A549 (cell line): ENCODE results near the gene KCNH3. TPM values are rescaled to one million over a fixed set of nuclear protein-coding genes. Genes with fewer than 3 reads are reported as not detected.
A peak's percentile ranks its signal among the peaks of the same experiment; 100 is the strongest.

Experiments
- ATAC-seq, 2 experiments: fragments of 200-7000 bp in 1 of 2; fragments of >200 bp in 1 of 2; cut with Nextera tagmentation in 1 of 2; cut with Tn5 transposase in 1 of 2; 3 replicates each; pipeline versions ENCODE4 v1.8.0 to v1.9.1; 2018 to 2020; ENCODE audit warnings: mild to moderate bottlenecking in 1 of 2, moderate library complexity in 1 of 2
- CTCF ChIA-PET: fragments of 300-600 bp; sonication (Branson Sonifier 250); formaldehyde crosslinking; extraction: SDS; loops from one replicate; lab custom pipeline; 2021; ENCODE audit warnings: antibody characterized with exemption, inconsistent platforms; lab: Yijun Ruan, JAX
- POLR2A ChIA-PET: fragments of 350-600 bp; formaldehyde crosslinking; extraction: SDS; loops from one replicate; lab custom pipeline; 2021; ENCODE audit warnings: antibody characterized with exemption, inconsistent platforms; lab: Yijun Ruan, JAX
- DNase-seq, 2 experiments: peaks; one replicate each; pipeline versions ENCODE4 v3.0.0 to v3.0.0-alpha.2; 2011 to 2016; ENCODE audit warnings: low read depth in 1 of 2, low spot score in 1 of 2
- FAIRE-seq: peaks from 2 replicates; lab custom pipeline; 2011; peaks lifted over from hg19 to GRCh38; lab: Jason Lieb, UNC
- H3K27ac ChIP-seq, 2 experiments: fragments of >200 bp; sonication (Bioruptor Twin); formaldehyde crosslinking; 3 replicates each; pipeline ENCODE4 v1.5.1; 2016 to 2017
- H3K4me1 ChIP-seq: fragments of >200 bp; sonication (Bioruptor Twin); formaldehyde crosslinking; 3 replicates; pipeline ENCODE4 v1.6.1; 2016
- H3K4me2 ChIP-seq: fragments of >200 bp; sonication (Bioruptor Twin); formaldehyde crosslinking; 3 replicates; pipeline ENCODE4 v1.6.1; 2016
- H3K4me3 ChIP-seq: fragments of >200 bp; sonication (Bioruptor Twin); formaldehyde crosslinking; 3 replicates; pipeline ENCODE4 v1.5.1; 2016
- H3K9me3 ChIP-seq: fragments of >200 bp; sonication (Bioruptor Twin); formaldehyde crosslinking; 3 replicates; pipeline ENCODE4 v1.6.1; 2016
- BHLHE40 ChIP-seq: IDR thresholded peaks from 2 replicates; pipeline ENCODE4 v1.6.1; 2012; ENCODE audit warnings: low read depth, low read length, inconsistent platforms
- CBX2 ChIP-seq: fragments of 200-600 bp; sonication (generic); IDR thresholded peaks from 2 replicates; pipeline ENCODE4 v1.6.1; 2016; ENCODE audit warnings: low read depth, mild to moderate bottlenecking, borderline replicate concordance
- CEBPB ChIP-seq, 2 experiments: fragments of >200 bp in 1 of 2; sonication (Bioruptor Twin) in 1 of 2; formaldehyde crosslinking in 1 of 2; IDR thresholded peaks; 2 replicates each; pipeline ENCODE4 v1.6.1; 2012 to 2016
- EHF ChIP-seq: fragments of 250-450 bp; sonication (Bioruptor Pico); IDR thresholded peaks from 2 replicates; pipeline ENCODE4 v1.5.0; 2020; ENCODE audit warnings: mild to moderate bottlenecking
- EP300 ChIP-seq, 2 experiments: fragments of >200 bp; sonication (Bioruptor Twin); formaldehyde crosslinking; IDR thresholded peaks; 2 replicates in 1 of 2; 3 replicates in 1 of 2; pipeline ENCODE4 v1.6.1; 2016 to 2017
- FOXS1 ChIP-seq: fragments of 250-450 bp; sonication (Bioruptor Pico); IDR thresholded peaks from 2 replicates; pipeline ENCODE4 v1.5.0; 2020; ENCODE audit warnings: mild to moderate bottlenecking, moderate library complexity
- GATA3 ChIP-seq: IDR thresholded peaks from 2 replicates; pipeline ENCODE4 v1.6.1; 2012; ENCODE audit warnings: borderline replicate concordance
- HES2 ChIP-seq: fragments of >200 bp; sonication (Bioruptor Twin); formaldehyde crosslinking; IDR thresholded peaks from 2 replicates; pipeline ENCODE4 v1.6.1; 2016
- HOXB13 ChIP-seq: fragments of 250-450 bp; sonication (Bioruptor Pico); IDR thresholded peaks from 2 replicates; pipeline ENCODE4 v1.5.0; 2020; ENCODE audit warnings: low read depth, mild to moderate bottlenecking, moderate library complexity
- JUN ChIP-seq, 2 experiments: fragments of >200 bp; sonication (Bioruptor Twin); formaldehyde crosslinking; IDR thresholded peaks; 2 replicates in 1 of 2; 3 replicates in 1 of 2; pipeline ENCODE4 v1.6.1; 2016 to 2017
- JUNB ChIP-seq: fragments of >200 bp; sonication (Bioruptor Twin); formaldehyde crosslinking; IDR thresholded peaks from 2 replicates; pipeline ENCODE4 v1.6.1; 2016
- KDM5A ChIP-seq: fragments of 200-600 bp; sonication (generic); IDR thresholded peaks from 2 replicates; pipeline ENCODE4 v1.6.1; 2016; ENCODE audit warnings: antibody characterized with exemption, mild to moderate bottlenecking
- MAFK ChIP-seq: fragments of 450-650 bp; IDR thresholded peaks from 2 replicates; pipeline ENCODE4 v1.6.1; 2014; ENCODE audit not compliant: partially characterized antibody
- NFE2L2 ChIP-seq: fragments of 150-350 bp; conservative IDR thresholded peaks from 2 replicates; pipeline ENCODE4 v1.6.1; 2014; ENCODE audit warnings: low read length
- NR3C1 ChIP-seq: fragments of >200 bp; sonication (Bioruptor Twin); formaldehyde crosslinking; IDR thresholded peaks from 3 replicates; pipeline ENCODE4 v1.6.1; 2017
- PHF8 ChIP-seq: fragments of 200-600 bp; sonication (generic); IDR thresholded peaks from 2 replicates; pipeline ENCODE4 v1.6.1; 2016; ENCODE audit warnings: low read depth, mild to moderate bottlenecking, antibody characterized with exemption, moderate library complexity, borderline replicate concordance
- RARB ChIP-seq: fragments of 250-450 bp; sonication (Bioruptor Pico); IDR thresholded peaks from 2 replicates; pipeline ENCODE4 v1.8.0; 2021; ENCODE audit warnings: mild to moderate bottlenecking, moderate library complexity
- RFX5 ChIP-seq: fragments of 450-650 bp; IDR thresholded peaks from 2 replicates; pipeline ENCODE4 v1.7.1; 2014; ENCODE audit warnings: antibody characterized with exemption, mild to moderate bottlenecking, moderate library complexity
- RNF2 ChIP-seq: fragments of 200-600 bp; sonication (generic); IDR thresholded peaks from 2 replicates; pipeline ENCODE4 v1.6.1; 2016; ENCODE audit warnings: low read depth, mild to moderate bottlenecking, antibody characterized with exemption, moderate library complexity, borderline replicate concordance
- SMC3 ChIP-seq: fragments of >200 bp; sonication (Bioruptor Twin); formaldehyde crosslinking; IDR thresholded peaks from 3 replicates; pipeline ENCODE4 v1.6.1; 2018; ENCODE audit warnings: inconsistent platforms
- TFCP2L1 ChIP-seq: fragments of 250-450 bp; sonication (Bioruptor Pico); IDR thresholded peaks from 2 replicates; pipeline ENCODE4 v1.5.0; 2021; ENCODE audit warnings: mild to moderate bottlenecking
- WGBS: methylation state at CpG from one replicate; pipeline ENCODE4 v1.1.6; 2017; ENCODE audit errors: missing lambda C conversion rate; 5-methylcytosine and 5-hydroxymethylcytosine counted together
- polyA plus RNA-seq, 4 experiments: library from polyadenylated mRNA; depleted of rRNA in 3 of 4; stranded (reverse); fragments of >200 nt; fragmentation: RNase III in 1 of 4; extraction: RNeasy Plus Mini Kit Qiagen cat#74134 plus additional on column Dnase treatment in 1 of 4; gene quantifications; 2 replicates in 3 of 4; 3 replicates in 1 of 4; pipeline ENCODE4 v1.2.3, GENCODE V29; 2011 to 2017
- TF ChIP-seq, protein P1 (sequence below): fragments of 150-350 bp; IDR thresholded peaks from 2 replicates; pipeline ENCODE4 v1.6.1; 2014; ENCODE audit warnings: low read depth, mild to moderate bottlenecking, low read length
- TF ChIP-seq, protein P2 (sequence below): fragments of 250-450 bp; sonication (Bioruptor Pico); IDR thresholded peaks from 2 replicates; pipeline ENCODE4 v1.5.0; 2021; ENCODE audit warnings: mild to moderate bottlenecking, moderate library complexity, borderline replicate concordance
- TF ChIP-seq, protein P3 (sequence below): fragments of 200-600 bp; sonication (generic); IDR thresholded peaks from 2 replicates; pipeline ENCODE4 v1.6.1; 2016; ENCODE audit warnings: antibody characterized with exemption, mild to moderate bottlenecking, moderate library complexity
- TF ChIP-seq, protein P4 (sequence below): IDR thresholded peaks from 2 replicates; pipeline ENCODE4 v1.6.1; 2012

Gene KCNH3
- polyA plus RNA-seq, 2 of the 4 experiments (the other 2 are of a cell fraction) = 1.0 to 2.2 TPM

- H3K4me2 ChIP-seq = peak overlapping the region; percentile 86
- H3K9me3 ChIP-seq = no peaks in the 10 kb centered on the region
- DNase-seq = peak; percentile 44 to 88
- ATAC-seq = peak in 1 of 2 experiments; percentile 66; a peak in 3 of 6 replicates
- TF ChIP-seq EP300 (IDR thresholded peaks at IDR 0.05) (peak in 1 of 2 experiments; percentile 68; a peak in 1 of 5 replicates), GATA3 (peak; percentile 17; the same call in 1 of the 2 replicates), JUN (IDR thresholded peaks at IDR 0.05) (peak in 1 of 2 experiments; percentile 53; a peak in 1 of 5 replicates), JUNB (peak; percentile 37; the same call in 1 of the 2 replicates)
- TF ChIP-seq, protein P1, sequence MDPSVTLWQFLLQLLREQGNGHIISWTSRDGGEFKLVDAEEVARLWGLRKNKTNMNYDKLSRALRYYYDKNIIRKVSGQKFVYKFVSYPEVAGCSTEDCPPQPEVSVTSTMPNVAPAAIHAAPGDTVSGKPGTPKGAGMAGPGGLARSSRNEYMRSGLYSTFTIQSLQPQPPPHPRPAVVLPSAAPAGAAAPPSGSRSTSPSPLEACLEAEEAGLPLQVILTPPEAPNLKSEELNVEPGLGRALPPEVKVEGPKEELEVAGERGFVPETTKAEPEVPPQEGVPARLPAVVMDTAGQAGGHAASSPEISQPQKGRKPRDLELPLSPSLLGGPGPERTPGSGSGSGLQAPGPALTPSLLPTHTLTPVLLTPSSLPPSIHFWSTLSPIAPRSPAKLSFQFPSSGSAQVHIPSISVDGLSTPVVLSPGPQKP = no peak
- peak overlapping the region; percentile 78 to 84 for H3K27ac ChIP-seq
- ChIA-PET POLR2A (interaction anchor here (0.6 to 2.3 kb wide), 7 partner anchors 13 to 238 kb away, joined by 3 to 22 read pairs (median 3); partner anchors contain the start of genes SPATS2 and TROAP), CTCF (interaction anchor here (0.6 to 19.2 kb wide), 9 partner anchors 10 to 161 kb away, joined by 3 to 484 read pairs (median 6); partner anchors contain the start of genes DNAJC22 and SPATS2)
- 6% methylated on average over 5 of the region's 5 CpGs for WGBS
- FAIRE-seq = peak; percentile 39
- H3K4me3 ChIP-seq = peak overlapping the region; percentile 25; the same call in 2 of the 3 replicates
- H3K4me1 ChIP-seq = peaks cover 60% of the 10 kb centered on the region
Observed at GRCh38 chr12:49503674-49504180, 35.1 kb upstream of the KCNH3 start.

- FAIRE-seq = peak; percentile 36
- ATAC-seq = no peak
- H3K4me3 ChIP-seq = no peak overlapping the region
- H3K4me2 ChIP-seq = peak overlapping the region; percentile 72; the same call in 2 of the 3 replicates
- peaks cover 73% of the 10 kb centered on the region for H3K4me1 ChIP-seq
- ChIA-PET CTCF (interaction anchor here (1.1 to 19.2 kb wide), 8 partner anchors 8 to 174 kb away, joined by 3 to 484 read pairs (median 16); partner anchors contain the start of genes DNAJC22 and SPATS2), POLR2A (interaction anchor here (0.6 to 1.2 kb wide), 2 partner anchors 8 to 139 kb away, joined by 4 to 10 read pairs; partner anchors contain the start of gene SPATS2)
- TF ChIP-seq NFE2L2 (no peak), HOXB13 (CRISPR knock-in tag) (no peak), HES2 (no peak), RFX5 (no peak), TFCP2L1 (CRISPR knock-in tag) (no peak), GATA3 (no peak), MAFK (no peak), KDM5A (no peak), NR3C1 (no peak), FOXS1 (no peak), SMC3 (no peak)
- TF ChIP-seq, protein P2, sequence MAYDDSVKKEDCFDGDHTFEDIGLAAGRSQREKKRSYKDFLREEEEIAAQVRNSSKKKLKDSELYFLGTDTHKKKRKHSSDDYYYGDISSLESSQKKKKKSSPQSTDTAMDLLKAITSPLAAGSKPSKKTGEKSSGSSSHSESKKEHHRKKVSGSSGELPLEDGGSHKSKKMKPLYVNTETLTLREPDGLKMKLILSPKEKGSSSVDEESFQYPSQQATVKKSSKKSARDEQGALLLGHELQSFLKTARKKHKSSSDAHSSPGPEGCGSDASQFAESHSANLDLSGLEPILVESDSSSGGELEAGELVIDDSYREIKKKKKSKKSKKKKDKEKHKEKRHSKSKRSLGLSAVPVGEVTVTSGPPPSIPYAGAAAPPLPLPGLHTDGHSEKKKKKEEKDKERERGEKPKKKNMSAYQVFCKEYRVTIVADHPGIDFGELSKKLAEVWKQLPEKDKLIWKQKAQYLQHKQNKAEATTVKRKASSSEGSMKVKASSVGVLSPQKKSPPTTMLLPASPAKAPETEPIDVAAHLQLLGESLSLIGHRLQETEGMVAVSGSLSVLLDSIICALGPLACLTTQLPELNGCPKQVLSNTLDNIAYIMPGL = no peak
- no peaks in the 10 kb centered on the region for H3K9me3 ChIP-seq
- H3K27ac ChIP-seq = peak overlapping the region; percentile 84 to 88
- no peak for DNase-seq
Observed at GRCh38 chr12:49505672-49506071, 33.2 kb upstream of the KCNH3 start.

DNA sequence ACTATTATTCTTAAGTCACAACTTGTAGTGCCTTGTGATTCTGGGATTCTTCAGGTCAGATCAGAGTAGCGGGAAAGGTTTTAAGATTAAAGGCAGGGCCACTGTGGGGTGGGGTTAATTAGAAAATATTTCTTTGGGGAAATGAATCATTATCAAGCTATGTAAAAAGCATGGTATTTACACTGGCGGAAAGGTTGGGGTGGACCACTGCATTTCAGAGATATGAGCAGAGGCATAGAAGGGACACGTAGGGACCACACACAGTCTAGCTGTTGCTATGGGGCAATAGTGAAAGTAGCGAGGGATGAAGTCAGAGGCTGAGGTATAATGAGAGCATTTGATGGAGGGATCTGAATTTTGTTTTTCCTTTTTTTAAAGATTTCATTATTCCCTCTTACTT, 31.7 kb upstream of the KCNH3 start:
- Histone ChIP-seq H3K27ac (peak overlapping the region; percentile 84 to 88), H3K4me1 (peaks cover 88% of the 10 kb centered on the region), H3K4me2 (peak overlapping the region; percentile 72), H3K9me3 (no peaks in the 10 kb centered on the region), H3K4me3 (peak overlapping the region; percentile 10; the same call in 1 of the 3 replicates)
- DNase-seq (peak; percentile 67 to 93), FAIRE-seq (no peak), ATAC-seq (peak; percentile 93 to 100)
- POLR2A ChIA-PET = interaction anchor here (0.6 to 1.9 kb wide), 4 partner anchors 67 to 184 kb away, joined by 4 to 24 read pairs (median 4); partner anchors contain the start of genes SPATS2 and TROAP
- CTCF ChIA-PET = interaction anchor here (0.6 to 19.2 kb wide), 12 partner anchors 7 to 281 kb away, joined by 3 to 484 read pairs (median 9); partner anchors contain the start of genes C1QL4, DNAJC22 and SPATS2
- 3% methylated on average over 4 of the region's 4 CpGs for WGBS
- TF ChIP-seq BHLHE40 (no peak), PHF8 (no peak), RARB (CRISPR knock-in tag) (no peak), NR3C1 (no peak), CEBPB (IDR thresholded peaks at IDR 0.05) (peak; percentile 74 to 90), JUNB (peak; percentile 87), RNF2 (no peak), EHF (CRISPR knock-in tag) (no peak), CBX2 (no peak)
- TF ChIP-seq, protein P3, sequence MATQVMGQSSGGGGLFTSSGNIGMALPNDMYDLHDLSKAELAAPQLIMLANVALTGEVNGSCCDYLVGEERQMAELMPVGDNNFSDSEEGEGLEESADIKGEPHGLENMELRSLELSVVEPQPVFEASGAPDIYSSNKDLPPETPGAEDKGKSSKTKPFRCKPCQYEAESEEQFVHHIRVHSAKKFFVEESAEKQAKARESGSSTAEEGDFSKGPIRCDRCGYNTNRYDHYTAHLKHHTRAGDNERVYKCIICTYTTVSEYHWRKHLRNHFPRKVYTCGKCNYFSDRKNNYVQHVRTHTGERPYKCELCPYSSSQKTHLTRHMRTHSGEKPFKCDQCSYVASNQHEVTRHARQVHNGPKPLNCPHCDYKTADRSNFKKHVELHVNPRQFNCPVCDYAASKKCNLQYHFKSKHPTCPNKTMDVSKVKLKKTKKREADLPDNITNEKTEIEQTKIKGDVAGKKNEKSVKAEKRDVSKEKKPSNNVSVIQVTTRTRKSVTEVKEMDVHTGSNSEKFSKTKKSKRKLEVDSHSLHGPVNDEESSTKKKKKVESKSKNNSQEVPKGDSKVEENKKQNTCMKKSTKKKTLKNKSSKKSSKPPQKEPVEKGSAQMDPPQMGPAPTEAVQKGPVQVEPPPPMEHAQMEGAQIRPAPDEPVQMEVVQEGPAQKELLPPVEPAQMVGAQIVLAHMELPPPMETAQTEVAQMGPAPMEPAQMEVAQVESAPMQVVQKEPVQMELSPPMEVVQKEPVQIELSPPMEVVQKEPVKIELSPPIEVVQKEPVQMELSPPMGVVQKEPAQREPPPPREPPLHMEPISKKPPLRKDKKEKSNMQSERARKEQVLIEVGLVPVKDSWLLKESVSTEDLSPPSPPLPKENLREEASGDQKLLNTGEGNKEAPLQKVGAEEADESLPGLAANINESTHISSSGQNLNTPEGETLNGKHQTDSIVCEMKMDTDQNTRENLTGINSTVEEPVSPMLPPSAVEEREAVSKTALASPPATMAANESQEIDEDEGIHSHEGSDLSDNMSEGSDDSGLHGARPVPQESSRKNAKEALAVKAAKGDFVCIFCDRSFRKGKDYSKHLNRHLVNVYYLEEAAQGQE = no peak
- TF ChIP-seq, protein P4, sequence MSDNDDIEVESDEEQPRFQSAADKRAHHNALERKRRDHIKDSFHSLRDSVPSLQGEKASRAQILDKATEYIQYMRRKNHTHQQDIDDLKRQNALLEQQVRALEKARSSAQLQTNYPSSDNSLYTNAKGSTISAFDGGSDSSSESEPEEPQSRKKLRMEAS = peak; percentile 50
